GM12878 (cell line): Measurements from ENCODE around the gene CSTPP1. TPM values are rescaled to one million over a fixed set of nuclear protein-coding genes. Genes with fewer than 3 reads are reported as not detected.

ENCODE experiments used
- ATAC-seq: fragments of 200-7000 bp; cut with Tn5 transposase; 3 replicates; pipeline ENCODE4 v1.9.1; 2020; ENCODE audit warnings: mild to moderate bottlenecking, moderate library complexity
- BruUV-seq: library from RNA; stranded (reverse); fragments of 400-500 nt; replicated peaks from 2 replicates; lab custom pipeline; 2021; lab: Mats Ljungman, UMichigan
- CTCF ChIA-PET: fragments of 300-600 bp; sonication (Branson Sonifier 250); formaldehyde crosslinking; extraction: SDS; loops from one replicate; lab custom pipeline; 2021; ENCODE audit warnings: inconsistent platforms; lab: Yijun Ruan, JAX
- POLR2A ChIA-PET: fragments of 350-600 bp; formaldehyde crosslinking; extraction: SDS; loops from one replicate; lab custom pipeline; 2021; ENCODE audit warnings: inconsistent platforms; lab: Charles Lee
- RAD21 ChIA-PET: fragments of 300-600 bp; sonication (Branson Sonifier 250); formaldehyde crosslinking; loops from one replicate; lab custom pipeline; 2023; ENCODE audit warnings: antibody characterized with exemption; ENCODE audit not compliant: unreplicated experiment; lab: Charles Lee
- SMC1A ChIA-PET: fragments of 300-600 bp; sonication (Branson Sonifier 250); formaldehyde crosslinking; loops from one replicate; lab custom pipeline; 2023; ENCODE audit not compliant: unreplicated experiment, uncharacterized antibody; lab: Charles Lee
- DNase-seq: peaks from one replicate; pipeline ENCODE4 v3.0.0-alpha.2; 2011; ENCODE audit warnings: low read depth, low spot score
- FAIRE-seq: peaks from 3 replicates; lab custom pipeline; 2011; peaks lifted over from hg19 to GRCh38; lab: Jason Lieb, UNC
- H2AFZ ChIP-seq: 2 replicates; pipeline ENCODE4 v1.6.0; 2011; ENCODE audit warnings: low read depth, low read length, control low read depth; ENCODE audit not compliant: control insufficient read depth
- H3K27ac ChIP-seq: 2 replicates; pipeline ENCODE4 v1.5.1; 2011; ENCODE audit warnings: control low read depth; ENCODE audit not compliant: control insufficient read depth, insufficient read depth
- H3K27me3 ChIP-seq, 2 experiments: replicated peaks in 1 of 2; 2 replicates each; pipeline versions ENCODE4 v1.6.0 to v1.6.1; 2011; ENCODE audit warnings: low read length in 1 of 2; ENCODE audit not compliant: control insufficient read depth in 2 of 2, insufficient read depth in 2 of 2
- H3K36me3 ChIP-seq, 2 experiments: 2 replicates each; pipeline ENCODE4 v1.5.1; 2011; ENCODE audit warnings: low read length in 1 of 2; ENCODE audit not compliant: control insufficient read depth in 2 of 2, insufficient read depth in 2 of 2
- H3K4me1 ChIP-seq: 2 replicates; pipeline ENCODE4 v1.6.1; 2011; ENCODE audit warnings: mild to moderate bottlenecking, low read length, moderate library complexity, mixed read lengths; ENCODE audit not compliant: control insufficient read depth, insufficient read depth
- H3K4me2 ChIP-seq: 2 replicates; pipeline ENCODE4 v1.6.0; 2011; ENCODE audit warnings: control low read depth; ENCODE audit not compliant: control insufficient read depth, insufficient read depth
- H3K4me3 ChIP-seq: fragments of 200-600 bp; sonication (generic); 2 replicates; pipeline ENCODE4 v1.5.1; 2016
- H3K79me2 ChIP-seq: 2 replicates; pipeline ENCODE4 v1.6.0; 2011; ENCODE audit warnings: low read length; ENCODE audit not compliant: control insufficient read depth, insufficient read depth
- H3K9ac ChIP-seq: 2 replicates; pipeline ENCODE4 v1.8.0; 2011; ENCODE audit warnings: low read length, control low read depth, mixed read lengths; ENCODE audit not compliant: control insufficient read depth, insufficient read depth
- H3K9me3 ChIP-seq: replicated peaks from 3 replicates; pipeline ENCODE4 v1.5.1; 2011; ENCODE audit warnings: mild to moderate bottlenecking, low read length; ENCODE audit not compliant: control insufficient read depth, insufficient read depth
- H4K20me1 ChIP-seq: 2 replicates; pipeline ENCODE4 v1.6.0; 2011; ENCODE audit not compliant: control insufficient read depth, insufficient read depth
- CBX3 ChIP-seq: fragments of 200-600 bp; sonication (generic); IDR thresholded peaks from 2 replicates; pipeline ENCODE4 v1.6.1; 2016; ENCODE audit warnings: low read depth, borderline replicate concordance
- KAT2A ChIP-seq: conservative IDR thresholded peaks from 2 replicates; pipeline ENCODE4 v1.6.1; 2011; ENCODE audit warnings: low read depth, low read length; ENCODE audit not compliant: control insufficient read depth
- KDM1A ChIP-seq: fragments of 200-600 bp; sonication (generic); IDR thresholded peaks from 2 replicates; pipeline ENCODE4 v1.6.1; 2016; ENCODE audit warnings: borderline replicate concordance
- STAT1 ChIP-seq: fragments of 450-650 bp; conservative IDR thresholded peaks from 2 replicates; pipeline ENCODE4 v1.6.1; 2014; ENCODE audit warnings: antibody characterized with exemption, mild to moderate bottlenecking
- ZBTB4 ChIP-seq: fragments of 450-650 bp; formaldehyde crosslinking; IDR thresholded peaks from 2 replicates; pipeline ENCODE4 v1.4.0; 2022; ENCODE audit warnings: mild to moderate bottlenecking, moderate library complexity
- ZBTB40 ChIP-seq: fragments of 450-650 bp; IDR thresholded peaks from 2 replicates; pipeline ENCODE4 v1.6.1; 2016; ENCODE audit warnings: mild to moderate bottlenecking, moderate library complexity, borderline replicate concordance
- WGBS: methylation state at CpG from one replicate; pipeline ENCODE4 v1.1.6; 2016; ENCODE audit warnings: low lambda C conversion rate; ENCODE audit not compliant: insufficient replicate concordance, insufficient coverage; ENCODE audit errors: missing lambda C conversion rate; 5-methylcytosine and 5-hydroxymethylcytosine counted together
- in situ Hi-C: fragments of 300-500 bp; cut with MboI; formaldehyde crosslinking; loops from 9 replicates; pipeline ENCODE4 v1.14.3; 2018; ENCODE audit warnings: mixed read lengths
- intact Hi-C: fragments of 100-400 bp; cut with micrococcal nuclease; formaldehyde crosslinking; loops from one replicate; pipeline ENCODE4 v1.14.2; 2022; ENCODE audit not compliant: unreplicated experiment
- polyA plus RNA-seq, 11 experiments: library from polyadenylated mRNA; depleted of rRNA in 4 of 11; unstranded in 6 of 11; stranded (reverse) in 5 of 11; fragments of >200 nt; fragmentation: Nextera tagmentation in 4 of 11; fragmentation: Illumina TruSeq in 1 of 11; extraction: Ambion mirVana in 4 of 11; extraction: Trizol in 1 of 11; gene quantifications; 1 replicate in 1 of 11; 2 replicates in 10 of 11; pipeline versions ENCODE4 v1.2.1 to v1.2.3, GENCODE V29; 2011 to 2016; ENCODE audit warnings: inconsistent platforms in 2 of 11, missing spikeins in 2 of 11, low read depth in 1 of 11
- total RNA-seq, 4 experiments: library from RNA; depleted of rRNA in 3 of 4; stranded (reverse); fragments of >200 nt in 3 of 4; fragmentation: Illumina TruSeq in 1 of 4; extraction: Trizol in 1 of 4; gene quantifications; 2 replicates each; pipeline versions ENCODE4 v1.2.1 to v1.2.3, GENCODE V29; 2013 to 2021

The CSTPP1 gene
- total and polyA plus RNA-seq, 10 of the 15 experiments (the other 5 are each of a cell fraction or from before 2014, with no cell fraction given) = 7.1 to 23.4 (median 17.5) TPM

GRCh38 chr11:47104261-47104950 lies 167.8 kb downstream of the CSTPP1 start:
- no peaks in the 10 kb centered on the region for H4K20me1 ChIP-seq
- 64% methylated on average over 3 of the region's 3 CpGs for WGBS
- no peak for FAIRE-seq
- ChIA-PET SMC1A (interaction anchor here (2.0 kb wide), 1 partner anchor 9 kb away, joined by 6 read pairs; no protein-coding TSS in a partner anchor), RAD21 (interaction anchor here (0.8 to 1.1 kb wide), 2 partner anchors 10 to 188 kb away, joined by 3 read pairs; no protein-coding TSS in a partner anchor)
- no peak overlapping the region for H3K4me3 ChIP-seq
- no peaks in the 10 kb centered on the region for H3K9me3 ChIP-seq
- no peaks in the 10 kb centered on the region for H3K27me3 ChIP-seq
- no peaks in the 10 kb centered on the region for H3K36me3 ChIP-seq
- TF ChIP-seq ZBTB4 (CRISPR knock-in tag) (no peak), KAT2A (no peak), ZBTB40 (no peak), STAT1 (no peak), CBX3 (no peak), KDM1A (no peak)
- TF ChIP-seq, all 136 proteins: peak for 0
- no peak for DNase-seq
- intact Hi-C loops = no loop called here
- ChIA-PET POLR2A (interaction anchor here (1.2 kb wide), 1 partner anchor 9 kb away, joined by 3 read pairs; no protein-coding TSS in a partner anchor), CTCF (interaction anchor here (0.8 to 1.7 kb wide), 3 partner anchors 9 to 48 kb away, joined by 3 to 4 read pairs (median 3); no protein-coding TSS in a partner anchor)
- in situ Hi-C loops = no loop called here
- no peak for ATAC-seq
- Histone ChIP-seq H3K4me1 (peaks cover 7% of the 10 kb centered on the region), H3K79me2 (no peaks in the 10 kb centered on the region), H3K27ac (no peak overlapping the region), H3K4me2 (no peak overlapping the region), H2AFZ (no peak overlapping the region), H3K9ac (no peak overlapping the region)
- no TSS peak for BruUV-seq
